ENCODE results near the gene MCU. TPM values are rescaled to one million over a fixed set of nuclear protein-coding genes. Genes with fewer than 3 reads are reported as not detected.

Gene MCU
- total and polyA plus RNA-seq, 2 of the 4 experiments (the other 2 are of a cell fraction): 36.2 to 36.7 TPM

GRCh38 chr10:72746426-72747363 lies 54.8 kb downstream of the MCU start:
- H3K56ac ChIP-seq (ENCODE audit: extremely low read depth, insufficient read depth, low read length): no peak overlapping the region
- H4K8ac ChIP-seq (ENCODE audit: low read depth in 2 of 2, low read length in 2 of 2): peak overlapping the region in 1 of 2 experiments; percentile 13; a peak in 1 of 4 replicates
- H2BK20ac ChIP-seq (ENCODE audit: low read depth, low read length): no peak overlapping the region
- H3K27me3 ChIP-seq (ENCODE audit: control insufficient read depth, insufficient read depth, low read length): no peaks in the 10 kb centered on the region
- dilution Hi-C loops (cut with HindIII; ENCODE audit: low sequenced_read_pairs, unreplicated experiment): no loop called here
- H3K4ac ChIP-seq (ENCODE audit: low read depth, low read length): no peak overlapping the region
- H2BK5ac ChIP-seq (ENCODE audit: low read depth, low read length, poor library complexity, severe bottlenecking): no peak overlapping the region
- TF ChIP-seq NFE2L2 (IDR thresholded peaks at IDR 0.05; ENCODE audit: low read depth, low read length) (no peak), MXI1 (IDR thresholded peaks at IDR 0.05; ENCODE audit: borderline replicate concordance, low read depth, low read length) (no peak), CTCF (conservative IDR thresholded peaks at IDR 0.05; ENCODE audit: low read depth, low read length) (no peak), ELK1 (IDR thresholded peaks at IDR 0.05; ENCODE audit: borderline replicate concordance, low read depth, low read length) (no peak), RCOR1 (IDR thresholded peaks at IDR 0.05; ENCODE audit: insufficient replicate concordance, low read length) (no peak), CEBPB (IDR thresholded peaks at IDR 0.05; ENCODE audit: low read depth, low read length) (no peak)
- H3K18ac ChIP-seq (ENCODE audit: low read depth, low read length): 0 out of 2 replicates have a peak overlapping the region, but pooled peaks have one; percentile 38
- H4K20me1 ChIP-seq (ENCODE audit: insufficient read depth, low read length): 0 out of 2 replicates have a peak, but pooled peaks cover 3% of the 10 kb centered on the region
- ChIA-PET POLR2A (ENCODE audit: unreplicated experiment) (interaction anchor here (0.5 kb wide), 1 partner anchor 24 kb away, joined by 13 read pairs; no protein-coding TSS in a partner anchor), CTCF (interaction anchor here (0.7 to 1.3 kb wide), 3 partner anchors 27 to 88 kb away, joined by 3 read pairs; no protein-coding TSS in a partner anchor)
- H3K36me3 ChIP-seq (ENCODE audit: control insufficient read depth, insufficient read depth, low read length): no peaks in the 10 kb centered on the region
- no TSS peak for BruUV-seq (replicated peaks)
- no peak overlapping the region for H3K4me3 ChIP-seq (ENCODE audit: insufficient read depth, low read depth, low read length)
- no peak overlapping the region for H2BK15ac ChIP-seq (ENCODE audit: low read depth, low read length)
- no peak overlapping the region for H3K23ac ChIP-seq (ENCODE audit: low read depth, low read length)
- H2AFZ ChIP-seq (replicated peaks; ENCODE audit: low read length, poor library complexity): no peak overlapping the region
- no peak overlapping the region for H4K5ac ChIP-seq (ENCODE audit: low read depth, low read length)
- DNase-seq (no peak), ATAC-seq (ENCODE audit: low read depth) (peak; percentile 51)
- no peak overlapping the region for H3K14ac ChIP-seq (replicated peaks; ENCODE audit: low read depth, low read length)
- in situ Hi-C loops (cut with MboI; ENCODE audit: low sequenced_read_pairs): no loop called here
- H3K27ac ChIP-seq (ENCODE audit: insufficient read depth, low read length): no peak overlapping the region
- no peak overlapping the region for H2BK120ac ChIP-seq (ENCODE audit: low read depth, low read length)
- intact Hi-C loops (cut with micrococcal nuclease): no loop called here
- H3K4me1 ChIP-seq (ENCODE audit: control insufficient read depth, insufficient read depth, low read length): peaks cover 2% of the 10 kb centered on the region; the same call in 1 of the 2 replicates
- peaks cover 3% of the 10 kb centered on the region; the same call in 1 of the 2 replicates for H3K9me1 ChIP-seq (ENCODE audit: insufficient read depth, low read length)
- H3K9ac ChIP-seq (ENCODE audit: low read depth, low read length): no peak overlapping the region
- H2AK5ac ChIP-seq (ENCODE audit: low read depth, low read length): no peak overlapping the region
- H3K79me1 ChIP-seq (ENCODE audit: low read depth in 1 of 2, low read length in 2 of 2): peaks cover 30 to 58% of the 10 kb centered on the region in 2 experiments
- no peaks in the 10 kb centered on the region for H3K9me3 ChIP-seq (ENCODE audit: control insufficient read depth, insufficient read depth, low read length)
- no peak overlapping the region for H2AK9ac ChIP-seq (replicated peaks; ENCODE audit: low read depth, low read length, poor library complexity)
- no peak overlapping the region for H4K91ac ChIP-seq (ENCODE audit: insufficient read depth, low read depth, low read length)
- WGBS, 2 experiments (ENCODE audit: extremely low coverage in 2 of 2, insufficient read length in 1 of 2): no CpG with 5 or more reads among the region's 3 CpGs
- no peak overlapping the region for H3K4me2 ChIP-seq (ENCODE audit: low read depth, low read length)

Measured in IMR-90 (cell line).